ENCODE results near the gene UNC5C.

The UNC5C gene

DNA sequence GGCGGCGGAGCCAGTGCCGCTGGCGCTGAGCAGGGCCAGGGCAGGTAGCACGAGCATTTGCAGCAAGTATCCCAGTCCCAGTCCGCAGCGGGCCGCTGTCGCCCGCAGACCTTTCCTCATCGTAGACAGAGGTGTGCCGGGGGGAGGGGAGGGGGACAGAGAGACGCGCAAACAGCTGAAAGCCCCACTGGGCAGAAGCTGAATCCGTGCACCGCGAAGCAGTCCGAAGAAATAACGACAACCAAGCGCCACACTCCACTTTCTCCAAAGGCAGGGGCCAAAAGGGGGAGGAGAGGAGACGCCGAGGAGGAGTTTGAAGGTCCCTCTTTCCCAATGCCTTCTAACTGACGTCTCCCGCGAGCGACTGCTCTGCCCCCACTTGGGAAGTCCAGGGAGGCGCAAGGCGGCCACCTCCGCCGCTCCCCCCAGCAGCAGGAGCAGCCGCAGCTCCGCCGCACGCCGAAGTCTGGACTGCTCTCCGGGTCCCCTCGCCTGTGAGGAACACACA is at the start of gene UNC5C:
Gene UNC5C (minus strand): TSS at position 236 of the 508 bp plus-strand sequence.
- DNase-seq: no peak

DNA sequence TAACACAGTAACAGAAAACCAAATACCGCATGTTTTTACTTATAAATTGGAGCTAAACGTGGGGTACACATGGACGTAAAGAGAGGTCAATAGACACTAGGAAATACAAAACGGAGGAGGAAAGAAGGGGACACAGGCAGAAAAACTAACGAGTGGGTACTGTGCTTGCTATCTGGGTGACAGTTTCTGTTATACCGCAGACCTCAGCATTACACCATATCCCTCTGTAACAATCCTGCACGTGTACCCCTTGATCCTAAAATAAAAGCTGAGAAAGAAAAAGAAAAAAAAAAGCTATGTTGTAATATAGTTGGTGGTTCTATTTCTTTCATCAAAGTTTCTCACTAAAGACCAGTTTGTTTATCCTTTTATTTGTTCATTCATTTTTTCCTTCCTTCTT is 47.9 kb upstream of the UNC5C start:
- DNase-seq: no peak

DNA sequence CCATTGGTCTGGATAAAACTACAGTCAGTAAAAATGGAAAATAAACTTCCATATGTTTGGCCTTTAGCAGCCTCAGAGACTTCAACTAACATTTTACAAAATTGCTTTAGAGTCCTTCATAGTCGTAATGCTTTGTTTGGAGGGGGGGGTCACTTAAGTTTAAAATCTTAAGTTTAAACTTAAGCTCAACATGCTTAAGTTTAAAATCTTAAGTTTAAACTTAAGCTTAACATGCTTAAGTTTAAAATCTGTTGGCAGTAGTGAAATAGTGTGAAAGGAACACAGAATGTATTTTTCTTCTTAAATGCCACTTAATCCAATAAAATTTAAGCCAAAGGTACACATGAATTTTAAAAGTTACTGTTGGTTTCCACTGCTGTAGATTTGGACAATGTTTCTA is 45.9 kb upstream of the UNC5C start:
- no peak for DNase-seq

DNA sequence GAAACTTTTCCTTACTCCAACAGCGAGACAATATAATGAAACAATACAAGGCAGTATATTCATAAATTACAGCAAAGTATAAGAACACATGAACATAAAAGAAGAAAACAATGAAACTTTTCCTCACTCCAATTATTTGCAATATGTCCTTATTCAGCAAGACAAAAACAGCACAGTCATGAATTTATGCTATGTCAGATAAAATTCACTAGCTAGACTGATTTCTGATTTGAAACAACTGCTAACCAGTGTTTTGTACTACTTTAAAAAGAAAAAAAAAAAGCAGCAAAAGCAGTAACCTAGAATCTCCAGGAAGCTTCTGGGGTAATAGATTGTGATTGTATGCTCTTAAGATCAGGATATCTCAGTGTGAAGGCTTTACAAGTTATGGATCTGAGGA is 45.2 kb upstream of the UNC5C start:
- DNase-seq: no peak

DNA sequence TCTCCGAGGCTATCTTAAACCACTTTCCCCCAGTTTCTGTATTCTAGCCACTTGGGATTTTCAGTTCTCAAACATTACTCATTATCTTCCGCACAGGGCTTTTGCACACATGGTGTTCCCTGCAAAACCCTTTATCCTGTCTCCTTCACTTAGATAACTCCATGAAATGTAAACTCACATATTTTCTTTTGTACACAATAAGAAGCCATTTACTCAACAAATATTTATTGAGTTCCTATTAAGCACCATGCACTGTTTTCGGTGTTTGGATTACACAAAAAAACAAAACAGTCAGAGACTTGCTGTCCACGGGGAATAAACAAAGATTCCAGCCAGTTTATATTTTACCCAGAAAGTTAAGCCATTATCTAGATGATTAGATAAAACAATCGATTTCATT is 42.5 kb upstream of the UNC5C start:
- no peak for DNase-seq

DNA sequence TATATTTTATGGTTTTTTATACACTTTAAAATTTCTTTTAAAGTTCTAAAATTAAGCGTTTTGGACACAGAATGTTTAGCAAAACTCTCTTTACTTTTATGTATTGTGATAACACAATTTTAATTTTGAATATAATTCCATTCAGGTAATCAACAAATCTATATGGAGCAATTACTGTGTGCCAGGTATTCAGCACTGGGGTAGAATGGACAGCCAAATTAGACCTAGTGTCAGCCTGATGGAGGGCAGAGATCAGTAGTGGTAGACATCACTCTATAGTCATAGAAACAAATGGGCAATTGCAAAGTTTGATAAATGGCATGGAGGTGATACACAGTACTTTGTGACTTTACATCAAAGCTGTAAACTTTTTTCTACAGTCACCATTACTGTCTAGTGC is 41.8 kb upstream of the UNC5C start:
- DNase-seq: no peak

DNA sequence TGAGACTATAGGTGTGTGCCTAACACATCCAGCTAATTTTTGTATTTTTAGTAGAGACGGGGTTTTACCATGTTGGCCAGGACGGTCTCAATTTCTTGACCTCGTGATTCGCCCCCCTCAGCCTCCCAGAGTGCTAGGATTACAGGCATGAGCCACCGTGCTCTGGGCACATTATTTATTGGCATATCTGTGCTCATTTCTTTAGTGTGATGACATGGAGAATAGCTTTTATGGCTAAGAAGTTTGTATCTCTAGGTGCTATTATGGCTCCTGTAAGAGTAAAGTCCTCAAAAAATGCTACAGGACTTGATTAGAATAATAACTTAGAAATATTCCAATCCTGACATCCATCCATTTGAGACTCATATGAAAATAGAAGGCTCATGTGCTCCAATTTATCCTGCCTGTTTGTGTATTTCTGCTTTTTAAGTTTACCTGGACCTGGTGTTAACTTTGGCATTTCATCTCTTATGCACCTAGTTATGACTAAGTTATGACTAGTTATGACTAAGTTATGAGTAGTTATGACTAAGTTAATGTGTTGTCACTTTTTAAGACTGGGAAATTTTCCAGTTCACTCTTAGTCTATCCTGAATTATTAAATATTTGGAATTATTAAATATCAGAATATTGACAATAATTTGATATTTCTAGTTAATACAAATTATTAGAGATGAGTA is 36.4 kb upstream of the UNC5C start:
- DNase-seq: no peak

DNA sequence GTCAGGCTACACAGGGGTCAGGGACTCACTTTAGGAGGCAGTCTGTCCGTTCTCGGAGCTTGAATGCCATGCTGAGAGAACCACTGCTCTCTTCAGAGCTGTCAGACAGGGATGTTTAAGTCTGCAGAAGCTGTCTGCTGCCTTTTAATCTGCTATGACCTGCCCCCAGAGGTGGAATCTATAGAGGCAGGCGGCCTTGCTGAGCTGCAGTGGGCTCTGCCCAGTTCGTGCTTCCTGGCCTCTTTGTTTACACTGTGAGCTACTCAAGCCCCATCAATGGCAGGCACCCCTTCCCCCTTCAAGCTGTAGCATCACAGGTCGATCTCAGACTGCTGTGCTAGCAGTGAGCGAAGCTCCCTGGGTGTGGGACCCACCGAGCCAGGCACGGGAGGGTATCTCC is 31.5 kb upstream of the UNC5C start:
- DNase-seq: no peak

DNA sequence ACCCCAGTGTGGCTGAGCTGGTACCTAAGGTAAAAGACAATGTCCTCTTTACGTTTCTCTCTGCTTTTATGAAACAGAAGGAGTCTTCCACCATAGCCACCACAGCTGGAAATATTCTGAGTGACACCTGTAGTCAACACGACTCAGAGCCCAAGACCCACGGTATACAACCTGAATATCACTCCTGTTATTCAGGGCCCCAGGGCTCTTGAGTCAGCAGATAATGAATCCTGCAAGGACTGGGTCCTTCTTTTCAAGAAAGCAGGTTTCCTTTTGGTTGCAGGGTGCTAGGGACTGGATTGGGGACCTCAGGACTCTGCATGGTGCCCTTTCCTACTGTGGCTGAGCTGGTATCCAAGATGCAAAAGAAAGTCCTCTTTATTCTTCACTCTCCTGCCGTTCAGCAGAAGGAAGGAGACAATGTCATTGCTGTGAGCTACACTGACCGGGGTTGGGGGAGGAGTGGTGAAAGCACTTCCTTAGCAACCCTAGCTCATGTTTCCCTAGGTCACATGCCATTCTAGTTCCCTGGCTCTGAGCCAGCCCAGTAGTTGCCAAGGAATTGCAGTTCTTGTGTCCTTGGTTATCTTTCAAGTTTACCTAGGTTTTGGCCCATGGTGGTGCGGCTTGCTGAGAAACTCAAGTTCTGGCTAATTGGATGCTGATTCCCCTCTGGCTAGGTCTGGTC is 23.7 kb upstream of the UNC5C start:
- DNase-seq: peak; percentile 51

DNA sequence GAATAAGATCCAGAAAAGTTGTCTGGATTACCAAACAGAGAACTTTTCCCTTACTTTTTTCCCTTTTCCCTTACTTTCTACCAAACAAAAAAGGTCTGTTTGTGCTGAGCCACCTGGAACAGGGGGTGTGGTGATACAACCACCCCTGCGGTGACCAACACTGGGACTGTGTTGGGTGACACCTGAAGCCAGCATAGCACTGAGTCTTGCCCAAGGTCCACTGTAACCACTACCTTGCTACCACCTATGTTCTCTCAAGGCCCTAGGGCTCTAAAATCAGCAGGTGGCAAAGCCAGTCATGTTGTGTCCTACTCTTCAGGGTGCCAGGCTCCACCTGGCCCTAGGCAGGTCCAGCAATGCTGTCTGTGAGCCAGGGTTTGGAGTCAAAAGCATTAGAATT is 22.8 kb upstream of the UNC5C start:
- no peak for DNase-seq

DNA sequence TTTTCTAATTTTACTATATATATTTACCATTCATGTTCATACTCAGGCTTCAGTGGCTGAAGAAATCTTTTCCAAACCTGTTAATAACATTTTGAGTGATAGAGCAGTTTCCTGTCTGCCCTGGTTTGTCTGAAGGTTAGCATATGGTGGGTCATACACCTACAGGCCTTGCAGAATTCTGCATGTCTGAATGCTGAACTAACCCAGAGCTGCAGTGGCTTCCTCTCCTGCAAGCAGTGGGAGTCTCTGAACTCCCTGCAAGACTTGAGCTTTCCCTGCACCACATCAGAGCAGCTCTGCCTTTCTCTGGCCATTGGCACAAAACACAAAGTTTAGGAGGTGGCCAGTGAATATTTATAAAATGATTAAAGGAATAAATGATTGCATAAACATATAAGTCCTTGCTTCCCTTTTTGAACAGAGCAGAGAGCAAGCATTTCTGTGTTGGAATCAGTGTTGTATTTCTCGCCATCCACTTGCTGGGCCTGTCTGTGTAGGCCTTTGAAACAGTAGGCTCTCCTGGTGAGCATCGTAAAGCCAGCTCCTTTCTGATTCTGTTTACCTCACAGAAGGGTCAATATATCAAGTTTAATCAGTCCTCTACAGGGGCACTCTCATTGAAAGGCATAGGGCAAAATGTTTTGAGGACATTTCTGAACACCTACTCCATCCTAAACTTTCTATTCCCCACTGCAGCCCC is 15.0 kb upstream of the UNC5C start:
- DNase-seq: no peak

DNA sequence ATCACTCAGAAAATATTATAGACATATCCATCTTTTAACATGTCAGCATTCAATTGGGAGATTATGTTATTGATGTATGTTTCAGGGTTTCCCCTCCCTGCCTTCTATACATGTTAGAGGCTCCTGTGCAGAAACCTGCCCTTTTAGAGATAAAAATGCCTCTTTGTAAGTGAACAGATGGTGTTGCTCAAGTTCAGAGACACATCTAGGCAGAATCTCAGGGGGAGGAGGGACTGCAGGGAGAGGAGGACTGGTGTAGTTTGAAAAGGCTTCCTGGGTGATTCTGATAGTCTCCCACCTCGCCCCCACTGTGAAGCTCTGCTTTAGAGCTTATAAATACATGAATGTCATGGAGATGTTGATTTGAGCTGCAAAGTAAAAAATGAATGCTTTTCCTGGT is 12.0 kb upstream of the UNC5C start:
- DNase-seq: no peak

DNA sequence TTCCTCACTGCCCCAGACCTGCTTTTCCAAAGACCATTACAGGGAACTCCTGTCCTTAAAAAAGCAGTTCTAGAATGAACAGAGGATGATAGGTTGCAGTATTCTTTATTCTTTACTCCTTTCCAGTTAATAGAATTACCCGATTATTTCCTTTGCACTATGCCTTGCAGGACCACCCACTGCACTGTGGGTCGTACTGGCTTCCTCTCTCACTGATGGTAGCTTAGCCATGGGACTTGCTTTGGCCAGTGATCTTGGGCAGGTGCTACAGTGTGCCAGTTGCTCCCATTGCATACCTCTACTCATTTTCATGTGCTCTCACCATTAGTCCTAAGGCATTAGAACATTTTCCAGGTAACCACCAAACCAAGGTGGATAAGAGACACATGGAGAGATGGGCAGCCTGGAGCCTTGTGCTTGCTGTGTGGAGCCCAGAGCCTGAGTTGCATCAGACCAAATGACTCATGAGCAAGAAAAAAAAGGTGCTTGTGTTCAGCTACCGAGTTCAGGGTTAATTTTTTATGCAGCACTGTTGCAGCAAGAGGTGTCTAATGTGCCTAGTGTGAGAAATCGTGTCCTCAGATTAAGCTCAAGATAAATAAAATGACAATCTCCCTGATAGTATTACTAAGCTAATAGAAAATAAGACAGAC is 7.6 kb upstream of the UNC5C start:
- DNase-seq: no peak

DNA sequence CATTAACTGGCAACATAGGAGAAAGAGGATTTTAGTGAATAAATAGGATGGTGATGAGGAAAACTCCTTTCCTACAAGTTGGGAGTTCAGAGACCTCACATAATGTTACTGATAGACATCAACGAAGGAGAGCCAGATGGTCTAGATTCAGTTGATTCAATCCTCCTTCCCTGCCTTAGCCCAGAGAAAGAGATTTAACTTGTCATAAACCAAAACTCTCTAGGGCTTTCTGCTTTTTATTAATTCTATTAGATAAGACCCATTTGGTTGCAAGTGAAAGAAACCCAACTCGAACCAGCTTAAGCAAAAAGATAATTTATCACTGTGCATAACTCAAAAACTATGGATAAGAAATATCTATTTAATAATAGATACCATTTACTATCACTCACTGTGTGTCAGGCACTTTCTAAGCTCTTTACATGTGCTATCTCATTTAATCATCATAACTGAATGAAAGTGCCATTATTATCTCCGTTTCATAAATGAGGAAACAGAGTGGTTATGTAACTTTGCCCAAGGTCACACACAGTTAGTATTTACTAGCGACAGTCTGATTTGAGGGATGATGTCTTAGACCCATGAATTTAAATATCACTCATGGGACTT is 4.3 kb upstream of the UNC5C start:
- no peak for DNase-seq

DNA sequence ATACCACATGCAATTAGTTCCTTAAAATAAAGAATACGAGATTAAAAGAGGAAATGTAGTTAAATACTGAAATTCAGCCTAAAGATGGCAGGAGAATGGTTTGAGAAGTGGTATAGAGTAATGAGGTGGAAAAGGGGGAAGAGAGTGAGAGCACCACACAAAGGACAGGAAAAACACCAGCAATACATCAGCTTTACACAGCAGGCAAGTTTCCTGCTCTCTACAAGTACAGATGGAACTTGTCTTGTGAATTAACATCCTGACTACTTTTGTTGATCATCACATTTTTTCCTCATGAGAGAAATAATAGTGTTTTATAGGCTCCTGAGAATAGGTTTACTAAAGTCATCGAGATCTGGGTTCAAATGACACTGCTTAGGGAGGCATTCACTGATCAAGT is 2.9 kb upstream of the UNC5C start:
- no peak for DNase-seq

DNA sequence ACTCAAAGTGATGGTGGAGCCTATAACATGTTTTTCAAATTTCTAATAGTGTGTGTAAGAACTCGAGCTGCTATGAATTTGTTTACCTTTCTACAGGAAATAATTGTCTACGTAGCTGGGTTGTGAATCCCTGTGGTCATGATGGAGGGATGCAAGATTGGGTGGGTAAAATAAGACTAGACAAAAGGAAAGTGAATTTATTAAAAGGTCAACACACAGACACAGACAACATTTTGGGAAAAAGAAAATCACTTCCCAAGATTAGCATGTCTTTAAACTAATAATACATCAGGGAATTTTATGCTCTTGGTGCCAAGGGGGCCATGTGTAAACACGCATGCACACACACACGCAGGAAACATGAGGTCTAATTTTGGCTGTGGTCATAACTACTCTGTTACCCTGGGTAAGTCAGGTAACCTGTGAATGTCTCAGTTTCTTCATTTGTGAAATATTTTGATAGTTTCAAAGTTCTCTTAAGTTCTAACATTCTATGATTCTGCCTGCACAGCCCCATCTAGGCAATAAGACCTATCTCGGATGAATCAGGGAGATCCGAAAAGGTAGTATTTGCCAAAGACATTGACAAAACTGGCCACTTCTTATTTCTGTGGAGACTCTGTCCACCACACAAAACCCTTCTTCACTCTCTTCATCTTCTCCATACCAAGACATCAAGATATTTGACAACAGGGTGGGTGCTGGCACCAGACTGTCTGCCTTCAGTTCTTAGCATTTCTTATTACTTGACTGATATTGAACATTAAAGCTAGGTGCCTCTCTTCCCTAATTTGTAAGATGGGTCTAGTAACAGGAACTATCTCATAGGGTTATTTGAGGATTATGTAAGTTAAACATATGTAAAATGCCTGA is 1.6 kb upstream of the UNC5C start:
- DNase-seq: no peak

DNA sequence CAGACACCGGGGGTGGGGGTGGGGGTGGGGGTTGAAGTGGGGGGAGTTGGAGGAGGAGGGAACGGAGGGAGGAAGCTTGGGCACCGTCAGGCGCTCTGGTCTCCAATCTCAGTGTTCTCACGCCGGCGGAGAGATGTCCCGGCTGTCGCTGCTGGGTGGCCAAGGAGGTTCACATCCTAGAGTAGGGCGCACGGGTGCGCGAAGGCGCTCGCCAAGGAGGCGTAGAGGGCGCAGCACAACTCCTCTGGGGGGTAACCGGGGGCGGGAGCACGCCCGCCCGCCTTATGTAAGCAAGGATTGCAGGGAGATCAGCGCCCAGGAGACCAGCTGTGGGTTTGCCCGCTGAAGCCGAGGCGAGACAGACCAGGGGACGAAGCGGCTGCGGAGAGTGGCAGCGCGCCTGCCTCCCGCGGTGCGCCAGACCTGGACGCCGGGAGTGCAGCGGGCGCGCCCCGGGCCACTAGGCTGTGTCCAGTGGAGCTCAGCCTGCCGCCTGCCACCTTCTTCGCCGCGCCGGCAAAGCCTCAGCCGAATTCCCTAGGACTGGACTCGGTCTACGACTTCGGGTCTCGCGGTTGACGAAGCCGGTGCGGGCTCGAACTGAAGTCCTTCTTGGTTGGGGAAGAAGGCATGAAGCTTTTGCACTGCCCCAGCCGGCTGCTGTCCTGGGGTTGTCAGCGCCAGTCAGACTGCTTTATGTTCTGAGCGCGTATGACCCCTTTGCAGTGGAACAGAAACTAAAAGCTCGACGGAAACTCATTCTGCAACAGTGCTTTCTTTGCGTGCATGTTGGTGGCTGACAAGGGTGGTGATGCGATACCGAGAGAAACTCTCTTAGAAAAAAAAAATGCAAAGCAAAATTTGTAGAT is 707 bp upstream of the UNC5C start:
- DNase-seq: no peak

DNA sequence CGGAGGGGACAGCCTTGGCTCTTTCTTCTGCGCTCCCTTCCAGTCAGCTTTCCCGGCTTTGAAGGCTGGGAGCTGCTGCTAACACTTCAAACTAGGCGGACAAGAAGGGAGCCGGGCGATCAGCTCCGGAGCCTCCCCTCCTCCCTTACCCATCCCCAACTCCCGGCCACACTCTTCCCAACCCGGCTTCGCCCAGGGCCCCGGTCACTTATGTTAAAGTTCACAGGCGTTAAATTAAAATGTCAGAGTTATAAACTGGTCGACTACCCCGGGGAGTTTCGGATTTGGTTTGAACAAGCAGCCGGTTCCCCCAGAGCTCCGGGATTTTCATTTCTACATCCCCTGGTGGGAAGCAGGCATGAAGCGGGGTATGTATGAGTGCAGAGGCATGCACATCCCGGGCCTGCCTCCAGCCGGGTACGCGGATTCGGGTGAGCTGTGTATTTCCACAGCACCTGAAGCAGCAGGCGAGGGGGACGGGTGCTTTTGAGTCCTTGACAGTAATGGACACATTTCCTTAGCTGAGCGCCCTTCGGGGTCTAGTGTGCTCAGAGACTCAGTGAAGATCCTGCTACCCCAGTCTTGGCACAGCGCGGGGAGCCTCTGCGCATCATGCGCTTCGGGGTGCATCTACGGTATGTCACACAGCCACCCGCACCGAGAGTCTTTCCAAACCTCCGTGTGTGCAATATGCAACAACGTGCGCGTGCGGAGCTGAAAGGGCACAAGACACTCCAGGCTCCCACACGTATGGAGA is 880 bp downstream of the UNC5C start:
- no peak for DNase-seq

DNA sequence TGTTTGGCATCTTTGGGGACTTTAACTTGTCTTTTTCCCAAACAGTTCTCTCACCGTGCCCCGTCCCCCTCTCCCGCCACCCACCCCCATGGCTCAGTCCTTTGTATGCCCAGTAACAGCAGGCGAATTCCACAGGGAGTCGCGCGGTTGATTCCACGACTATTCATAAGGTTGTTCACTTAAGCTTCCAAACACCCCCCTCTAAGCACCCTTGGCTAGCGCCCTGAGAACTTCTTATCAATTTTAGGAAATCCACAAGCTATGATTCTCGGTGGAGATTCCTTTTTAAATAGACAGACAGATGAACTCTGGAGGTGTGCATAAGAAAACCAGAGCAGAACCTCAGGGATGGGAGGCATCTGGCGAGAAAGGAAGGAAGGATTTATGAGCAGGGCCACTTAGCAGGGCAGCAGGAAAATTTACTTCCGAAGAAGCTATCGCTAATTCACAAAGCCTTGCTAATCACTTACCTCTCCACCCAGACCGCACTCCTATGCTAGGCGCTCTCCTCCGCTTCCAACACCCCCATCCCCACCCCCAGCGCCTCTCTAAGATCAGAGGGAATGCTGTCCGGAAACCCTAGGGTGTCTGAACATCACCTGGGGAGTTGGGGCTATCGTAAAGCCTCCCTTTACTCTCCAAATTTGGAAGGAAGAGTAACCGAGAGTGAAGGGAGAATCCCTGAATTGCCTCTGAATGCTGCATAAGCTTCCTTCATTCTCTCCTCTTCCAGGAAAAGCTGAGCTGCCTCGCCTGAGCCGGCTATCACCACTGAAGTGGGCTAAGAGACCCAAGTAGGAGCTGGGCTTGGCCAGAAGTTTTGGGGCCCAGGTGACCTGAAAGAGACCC is 1.7 kb downstream of the UNC5C start:
- no peak for DNase-seq
